Activated CD8-positive, alpha-beta T cell treated with anti-CD3 and anti-CD28 coated beads, Interleukin-2, amount 10 ng/mL, durations not matched to agents 7 days and 5 days (primary cell): ENCODE measurements around the gene SENP7. TPM values are rescaled to one million over a fixed set of nuclear protein-coding genes. Genes with fewer than 3 reads are reported as not detected.

ENCODE experiments used
- ATAC-seq: fragments of 150-1000 bp; cut with Tn5 transposase; one replicate; pipeline ENCODE4 v1.10.0; 2021; ENCODE audit warnings: moderate library complexity
- CTCF ChIA-PET: fragments of 350-600 bp; sonication (Branson Sonifier 250); formaldehyde crosslinking; loops from one replicate; lab custom pipeline; 2021; ENCODE audit warnings: antibody characterized with exemption; lab: Charles Lee
- POLR2A ChIA-PET: fragments of 350-600 bp; sonication (Branson Sonifier 250); formaldehyde crosslinking; loops from one replicate; lab custom pipeline; 2021; ENCODE audit warnings: antibody characterized with exemption; lab: Charles Lee
- DNase-seq: peaks from one replicate; pipeline ENCODE4 v3.0.0-alpha.2; 2020
- H3K27ac Mint-ChIP-seq: one replicate; pipeline ENCODE4 v1.8.0; 2021; ENCODE audit warnings: mild to moderate bottlenecking, mixed read lengths
- H3K27me3 Mint-ChIP-seq: one replicate; pipeline ENCODE4 v1.8.0; 2021; ENCODE audit warnings: low read depth, mixed read lengths
- H3K36me3 Mint-ChIP-seq: one replicate; pipeline ENCODE4 v1.8.0; 2021; ENCODE audit warnings: low read depth, mixed read lengths
- H3K4me1 Mint-ChIP-seq: one replicate; pipeline ENCODE4 v1.8.0; 2021; ENCODE audit warnings: low read depth, mixed read lengths
- H3K4me3 Mint-ChIP-seq: one replicate; pipeline ENCODE4 v1.8.0; 2021; ENCODE audit warnings: mild to moderate bottlenecking, mixed read lengths
- H3K9me3 Mint-ChIP-seq: one replicate; pipeline ENCODE4 v1.8.0; 2022; ENCODE audit warnings: mixed read lengths; ENCODE audit not compliant: insufficient read depth
- total RNA-seq, 2 experiments: library from RNA; stranded (reverse); gene quantifications; one replicate each; pipeline ENCODE4 v1.2.3, GENCODE V29; 2021

SENP7 gene
- total RNA-seq, 2 experiments from 2014 or later: 20.6 to 20.9 TPM

DNA sequence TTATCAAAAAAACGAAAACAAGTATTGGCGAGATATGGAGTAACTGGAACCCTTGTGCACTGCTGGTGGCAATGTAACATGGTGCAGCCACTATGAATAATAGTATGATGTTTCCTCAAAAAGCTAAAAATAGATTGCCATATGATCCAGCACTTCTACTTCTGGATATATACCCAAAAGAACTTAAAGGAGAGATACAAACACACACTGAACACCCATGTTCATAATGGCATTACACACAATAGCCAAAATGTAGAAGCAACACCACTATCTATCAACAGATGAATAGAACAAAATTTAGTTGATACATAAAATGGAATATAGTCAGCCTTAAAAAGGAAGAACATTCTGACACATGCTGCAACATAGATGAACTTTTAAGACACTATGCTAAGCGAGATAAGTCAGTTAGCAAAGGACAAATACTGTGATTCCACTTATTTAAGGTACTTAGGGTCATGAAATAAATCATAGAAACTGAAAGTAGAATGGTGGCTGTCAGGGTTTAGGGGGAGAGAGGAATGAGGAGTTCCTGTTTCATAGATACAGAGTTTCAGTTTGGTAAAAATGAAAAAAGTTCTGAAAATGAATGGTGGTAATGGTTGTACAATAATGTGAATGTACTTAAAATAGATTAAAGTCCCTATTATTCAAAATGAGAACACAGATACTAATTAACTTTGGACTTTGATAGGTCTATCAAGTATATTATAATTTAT is 133.2 kb downstream of the SENP7 start:
- Mint-ChIP-seq H3K27ac (peak overlapping the region; percentile 86), H3K9me3 (no peaks in the 10 kb centered on the region), H3K27me3 (no peaks in the 10 kb centered on the region), H3K4me1 (peaks cover 29% of the 10 kb centered on the region), H3K4me3 (peak overlapping the region; percentile 67), H3K36me3 (peaks cover 17% of the 10 kb centered on the region)
- POLR2A ChIA-PET: no interaction called here
- CTCF ChIA-PET: no interaction called here
- peak; percentile 83 for ATAC-seq
- no peak for DNase-seq

DNA sequence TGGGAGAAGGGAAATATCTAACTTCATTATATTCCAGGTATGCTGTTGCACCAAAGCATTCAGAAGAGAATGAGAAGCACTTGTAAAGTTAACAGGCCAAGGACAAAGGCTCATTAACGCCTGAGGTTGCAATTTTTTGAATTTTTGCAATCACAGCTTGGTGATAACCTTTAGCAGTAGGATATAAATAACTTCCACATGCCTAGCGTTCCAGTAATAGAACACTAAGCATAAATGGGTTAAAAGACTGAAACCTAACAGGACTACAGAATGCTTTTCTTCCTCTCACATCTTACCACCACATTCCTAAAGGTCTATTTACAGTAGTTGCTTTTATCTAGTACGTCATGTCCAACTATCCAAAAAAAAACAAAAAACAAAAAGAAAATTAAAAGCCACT is 135.2 kb downstream of the SENP7 start:
- Mint-ChIP-seq H3K27me3 (no peaks in the 10 kb centered on the region), H3K27ac (no peak overlapping the region), H3K36me3 (peaks cover 17% of the 10 kb centered on the region), H3K4me3 (no peak overlapping the region), H3K9me3 (no peaks in the 10 kb centered on the region), H3K4me1 (peaks cover 29% of the 10 kb centered on the region)
- ChIA-PET CTCF (no interaction called here), POLR2A (no interaction called here)
- no peak for DNase-seq
- no peak for ATAC-seq

DNA sequence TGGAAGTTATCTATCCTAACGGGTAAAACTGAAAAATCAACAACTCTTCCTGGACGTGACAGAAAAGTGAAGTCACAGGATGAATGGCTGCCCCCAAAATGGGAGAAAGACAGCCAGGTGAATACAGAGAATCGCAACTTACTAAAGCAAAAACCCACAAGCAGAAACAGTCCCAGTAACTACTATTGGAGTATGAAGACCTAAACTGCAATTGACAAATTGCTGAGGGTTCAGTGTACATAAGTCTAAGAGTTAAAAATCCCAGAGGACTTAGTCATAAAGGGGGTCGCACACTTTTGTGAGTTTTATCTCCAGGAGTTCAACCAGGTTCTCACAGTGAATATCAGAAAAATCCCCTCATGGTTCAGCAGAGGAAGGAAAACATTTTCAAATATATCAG is 135.8 kb downstream of the SENP7 start:
- Mint-ChIP-seq H3K27ac (no peak overlapping the region), H3K36me3 (peaks cover 17% of the 10 kb centered on the region), H3K4me3 (no peak overlapping the region), H3K9me3 (no peaks in the 10 kb centered on the region), H3K27me3 (no peaks in the 10 kb centered on the region), H3K4me1 (peaks cover 29% of the 10 kb centered on the region)
- ATAC-seq (no peak), DNase-seq (no peak)
- ChIA-PET CTCF (no interaction called here), POLR2A (no interaction called here)

DNA sequence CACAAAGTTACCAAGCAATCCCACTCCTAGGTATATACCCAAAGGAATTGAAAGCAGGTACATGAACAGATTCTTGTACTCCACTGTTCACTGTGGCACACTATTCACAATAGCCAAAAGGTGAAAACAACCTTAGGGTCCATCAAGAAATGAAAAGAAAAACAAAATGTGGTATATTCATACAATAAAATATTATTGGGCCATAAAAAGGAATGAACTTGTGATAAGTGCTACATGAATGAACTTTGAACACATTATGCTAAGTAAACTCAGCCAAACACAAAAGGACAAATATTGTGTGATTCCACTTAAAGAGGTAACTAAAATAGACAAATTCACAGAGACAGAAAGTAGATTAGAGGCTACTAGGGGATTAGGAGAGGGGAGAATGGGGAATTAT is 137.4 kb downstream of the SENP7 start:
- ChIA-PET POLR2A (no interaction called here), CTCF (interaction anchor here (1.3 kb wide), 1 partner anchor 9 kb away, joined by 3 read pairs; no protein-coding TSS in a partner anchor)
- Mint-ChIP-seq H3K27ac (no peak overlapping the region), H3K4me3 (no peak overlapping the region), H3K36me3 (peaks cover 19% of the 10 kb centered on the region), H3K4me1 (peaks cover 21% of the 10 kb centered on the region), H3K9me3 (no peaks in the 10 kb centered on the region), H3K27me3 (no peaks in the 10 kb centered on the region)
- no peak for DNase-seq
- ATAC-seq: no peak

DNA sequence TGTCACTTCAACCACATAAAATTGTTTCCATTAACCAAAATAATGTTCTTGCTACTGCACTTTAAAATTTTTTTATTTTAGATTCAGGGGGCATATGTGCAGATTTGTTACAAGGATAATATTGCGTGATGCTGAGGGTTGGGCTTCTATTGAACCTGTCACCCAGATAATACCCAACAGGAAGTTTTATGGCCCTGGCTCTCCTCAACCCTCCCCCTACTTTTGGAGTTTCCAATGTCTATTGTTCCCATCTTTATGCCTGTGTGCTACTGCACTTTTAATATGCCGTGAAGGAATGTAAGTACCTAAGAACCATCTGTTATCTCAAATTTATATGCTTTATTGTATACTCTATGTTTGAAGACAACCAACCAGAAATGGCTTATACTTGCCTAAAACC is 150.6 kb downstream of the SENP7 start:
- Mint-ChIP-seq H3K27me3 (no peaks in the 10 kb centered on the region), H3K4me3 (no peak overlapping the region), H3K9me3 (peaks cover 8% of the 10 kb centered on the region), H3K4me1 (no peaks in the 10 kb centered on the region), H3K36me3 (peaks cover 43% of the 10 kb centered on the region), H3K27ac (no peak overlapping the region)
- ATAC-seq (no peak), DNase-seq (no peak)
- POLR2A ChIA-PET: no interaction called here
- CTCF ChIA-PET: no interaction called here

DNA sequence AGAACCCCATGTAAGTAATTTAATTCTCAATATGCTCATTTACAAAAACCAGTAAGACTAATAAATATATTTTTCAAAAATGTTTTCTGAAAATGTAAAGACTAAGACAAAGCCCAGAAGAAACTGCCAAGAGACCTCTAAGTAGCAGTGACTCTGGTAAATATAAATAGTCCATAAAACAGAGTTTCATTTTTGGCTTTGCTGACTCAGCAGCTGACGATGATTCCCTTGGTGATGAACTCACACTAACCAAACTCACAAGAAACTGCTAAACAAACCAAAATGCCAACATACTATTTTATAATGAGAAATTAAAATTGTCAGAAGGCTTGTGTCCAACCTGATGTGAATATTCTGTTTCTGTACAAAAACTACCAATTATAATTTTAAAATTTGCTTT is 161.2 kb downstream of the SENP7 start:
- no peak for DNase-seq
- CTCF ChIA-PET: no interaction called here
- Mint-ChIP-seq H3K36me3 (peaks cover 6% of the 10 kb centered on the region), H3K27ac (no peak overlapping the region), H3K27me3 (no peaks in the 10 kb centered on the region), H3K4me3 (no peak overlapping the region), H3K4me1 (no peaks in the 10 kb centered on the region), H3K9me3 (no peaks in the 10 kb centered on the region)
- POLR2A ChIA-PET: no interaction called here
- ATAC-seq: no peak

DNA sequence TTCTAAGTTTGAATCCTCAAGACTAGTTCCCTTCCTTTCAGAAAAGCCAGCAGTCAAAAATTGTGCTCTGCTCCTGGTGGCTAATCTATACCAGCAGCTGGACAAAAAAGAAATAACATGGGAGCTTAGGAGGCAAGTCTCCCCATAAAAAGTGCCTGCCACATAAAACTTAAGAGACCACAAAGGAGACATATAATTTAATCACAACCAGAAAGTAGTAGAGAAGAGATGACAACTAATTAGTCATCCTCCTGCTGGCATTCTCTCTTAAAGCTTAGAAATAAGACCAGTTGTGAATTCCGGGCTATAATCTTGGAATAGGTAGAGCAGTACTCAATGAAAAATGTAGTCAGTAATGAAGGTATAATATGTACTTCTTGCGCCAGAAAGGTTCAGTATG is 172.4 kb downstream of the SENP7 start:
- ChIA-PET POLR2A (no interaction called here), CTCF (no interaction called here)
- ATAC-seq (no peak), DNase-seq (no peak)
- Mint-ChIP-seq H3K4me3 (no peak overlapping the region), H3K4me1 (no peaks in the 10 kb centered on the region), H3K27ac (no peak overlapping the region), H3K36me3 (peaks cover 20% of the 10 kb centered on the region), H3K9me3 (no peaks in the 10 kb centered on the region), H3K27me3 (no peaks in the 10 kb centered on the region)

DNA sequence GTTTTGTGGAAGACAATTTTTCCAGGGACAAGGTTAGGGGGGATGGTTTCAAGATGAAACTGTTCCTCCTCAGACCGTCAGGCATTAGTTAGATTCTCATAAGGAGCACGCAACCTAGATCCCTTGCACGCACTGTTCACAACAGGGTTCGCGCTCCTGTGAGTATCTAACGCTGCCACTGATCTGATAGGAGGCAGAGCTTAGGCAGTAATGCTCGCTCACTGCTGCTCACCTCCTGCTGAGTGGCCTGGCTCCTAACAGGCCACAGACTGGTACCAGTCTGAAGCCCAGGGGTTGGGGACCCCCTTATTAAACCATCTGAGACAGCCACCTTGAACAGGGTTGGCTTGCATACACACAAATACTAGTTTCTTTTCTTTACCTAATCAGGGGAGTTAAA is 179.1 kb downstream of the SENP7 start:
- H3K4me3 Mint-ChIP-seq: no peak overlapping the region
- H3K36me3 Mint-ChIP-seq: peaks cover 15% of the 10 kb centered on the region
- POLR2A ChIA-PET: no interaction called here
- H3K4me1 Mint-ChIP-seq: no peaks in the 10 kb centered on the region
- CTCF ChIA-PET: no interaction called here
- H3K27me3 Mint-ChIP-seq: no peaks in the 10 kb centered on the region
- ATAC-seq (no peak), DNase-seq (no peak)
- no peaks in the 10 kb centered on the region for H3K9me3 Mint-ChIP-seq
- H3K27ac Mint-ChIP-seq: no peak overlapping the region

DNA sequence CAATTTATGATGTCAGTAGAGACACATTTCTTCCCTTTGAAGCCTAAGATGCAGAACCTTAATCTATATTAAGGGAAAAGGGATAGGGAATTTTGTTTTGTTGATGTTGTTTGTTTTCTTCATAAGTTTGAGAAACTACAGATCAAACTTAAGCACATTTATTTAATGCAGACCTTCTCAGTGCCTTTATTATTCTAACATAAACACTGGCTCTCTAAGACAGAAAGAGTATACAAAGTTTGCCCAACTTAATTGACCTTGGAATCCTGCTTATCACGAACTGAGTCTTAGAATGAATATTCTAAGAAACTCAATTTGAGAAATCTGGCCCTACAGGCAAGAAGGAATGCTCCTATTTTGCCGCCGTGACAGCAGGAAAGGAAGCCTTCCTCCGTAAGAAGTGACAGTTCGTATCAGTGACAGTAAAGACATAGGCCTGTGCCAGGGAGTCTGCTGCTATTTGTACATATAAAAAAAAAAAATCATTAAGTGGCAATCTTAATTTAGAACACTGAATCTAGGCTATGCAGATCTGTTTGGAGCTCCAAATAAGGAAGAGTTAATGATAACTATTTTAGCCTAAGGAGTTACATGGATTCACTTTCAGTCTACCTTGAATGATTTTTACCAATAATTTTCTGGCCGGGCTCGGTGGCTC is 183.9 kb downstream of the SENP7 start:
- CTCF ChIA-PET: no interaction called here
- no peak overlapping the region for H3K4me3 Mint-ChIP-seq
- H3K4me1 Mint-ChIP-seq: no peaks in the 10 kb centered on the region
- no peak overlapping the region for H3K27ac Mint-ChIP-seq
- peaks cover 25% of the 10 kb centered on the region for H3K36me3 Mint-ChIP-seq
- DNase-seq (no peak), ATAC-seq (no peak)
- no peaks in the 10 kb centered on the region for H3K27me3 Mint-ChIP-seq
- POLR2A ChIA-PET: no interaction called here
- H3K9me3 Mint-ChIP-seq: no peaks in the 10 kb centered on the region

DNA sequence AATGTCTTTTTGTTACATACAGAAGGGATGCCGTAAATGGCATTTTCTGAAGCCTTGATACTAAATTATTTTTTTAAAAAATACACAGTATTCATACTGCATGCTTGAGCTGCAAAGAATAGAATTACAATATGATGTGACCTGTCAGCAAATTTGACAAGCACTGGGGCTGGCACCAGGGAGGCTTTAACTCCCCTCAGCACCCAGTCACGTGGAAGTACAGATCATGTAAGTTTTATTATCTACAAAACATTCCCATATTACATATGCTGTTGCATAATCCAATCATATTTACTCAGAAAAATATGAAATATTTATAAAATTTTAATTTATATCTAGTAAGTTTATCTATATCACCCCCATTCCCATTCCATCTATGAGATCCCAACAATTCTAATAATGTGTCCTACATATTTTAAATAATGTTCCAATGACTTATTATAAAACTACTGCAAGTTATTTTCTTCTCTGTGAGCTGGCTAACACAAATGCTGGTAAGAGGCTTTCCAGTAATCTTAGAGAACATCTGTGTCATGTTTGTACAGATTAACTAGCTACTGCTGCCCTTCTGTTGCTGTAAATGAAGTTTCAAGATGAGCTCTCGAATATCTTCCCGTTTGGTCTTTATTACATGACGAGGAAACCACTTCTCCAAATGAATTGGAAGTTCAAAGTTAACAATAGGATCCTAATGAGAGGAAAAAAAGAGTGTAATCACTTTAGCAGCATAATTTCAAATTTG is 187.4 kb downstream of the SENP7 start:
- Mint-ChIP-seq H3K36me3 (peaks cover 23% of the 10 kb centered on the region), H3K4me1 (no peaks in the 10 kb centered on the region), H3K9me3 (no peaks in the 10 kb centered on the region), H3K27ac (no peak overlapping the region), H3K4me3 (no peak overlapping the region), H3K27me3 (no peaks in the 10 kb centered on the region)
- POLR2A ChIA-PET: interaction anchor here (0.6 kb wide), 1 partner anchor 783 kb away, joined by 3 read pairs; no protein-coding TSS in a partner anchor
- ATAC-seq (no peak), DNase-seq (no peak)
- CTCF ChIA-PET: interaction anchor here (0.6 kb wide), 1 partner anchor 195 kb away, joined by 3 read pairs; no protein-coding TSS in a partner anchor

DNA sequence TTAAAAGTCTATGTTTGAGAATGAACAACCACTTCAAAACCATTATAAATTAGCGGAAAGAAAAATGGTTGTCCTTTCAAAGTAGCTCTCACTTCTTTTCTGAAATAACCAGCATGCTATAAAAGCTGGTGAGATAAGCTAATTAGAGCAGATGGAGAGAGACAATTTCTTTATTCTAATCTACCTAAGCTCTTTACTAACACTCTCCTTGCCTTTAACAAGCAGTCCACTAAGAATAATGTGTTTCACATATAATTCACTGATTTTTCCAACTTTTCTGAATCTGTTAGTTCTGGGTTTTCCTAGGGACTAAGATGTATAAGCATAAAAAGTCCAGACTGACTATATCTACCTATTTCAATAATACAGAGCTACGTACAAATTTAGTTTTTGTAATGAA is 192.5 kb downstream of the SENP7 start, which contains the start of gene IMPG2:
Gene IMPG2 (minus strand): TSS at position 101 of the 400 bp plus-strand sequence. CDS start 203 bp downstream, outside the sequence.
- Mint-ChIP-seq H3K36me3 (no peaks in the 10 kb centered on the region), H3K9me3 (no peaks in the 10 kb centered on the region), H3K27ac (no peak within 1 kb of the TSS), H3K4me1 (no peaks in the 10 kb centered on the region), H3K4me3 (no peak within 1 kb of the TSS), H3K27me3 (no peaks in the 10 kb centered on the region)
- POLR2A ChIA-PET: no interaction called here
- no peak for DNase-seq
- ATAC-seq: no peak
- CTCF ChIA-PET: no interaction called here

DNA sequence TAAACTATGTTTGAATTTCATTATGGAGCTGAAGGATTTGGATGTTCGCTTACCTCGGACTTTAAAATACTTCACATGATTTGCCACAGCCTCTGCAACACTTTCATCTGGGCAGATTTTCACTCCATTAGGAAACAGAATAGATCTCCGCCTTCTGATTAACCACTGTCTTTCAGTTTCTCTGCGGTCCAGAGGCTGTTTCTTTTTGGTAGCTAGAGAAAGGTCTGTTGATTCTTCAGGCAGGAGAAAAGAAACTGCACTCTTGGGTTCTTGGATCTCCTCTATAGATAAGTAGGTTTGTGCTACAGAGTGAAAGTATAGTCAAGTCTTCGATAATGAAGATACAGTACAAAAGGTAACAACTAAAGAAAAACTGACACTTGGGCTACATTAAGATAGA is 193.5 kb downstream of the SENP7 start:
- no peaks in the 10 kb centered on the region for H3K4me1 Mint-ChIP-seq
- H3K4me3 Mint-ChIP-seq: no peak overlapping the region
- no peak overlapping the region for H3K27ac Mint-ChIP-seq
- no peaks in the 10 kb centered on the region for H3K9me3 Mint-ChIP-seq
- ChIA-PET CTCF (no interaction called here), POLR2A (no interaction called here)
- ATAC-seq: no peak
- DNase-seq: no peak
- no peaks in the 10 kb centered on the region for H3K36me3 Mint-ChIP-seq
- no peaks in the 10 kb centered on the region for H3K27me3 Mint-ChIP-seq
